ENCODE measurements around the gene ENO2. TPM values are rescaled to one million over a fixed set of nuclear protein-coding genes. Genes with fewer than 3 reads are reported as not detected.
A peak's percentile ranks its signal among the peaks of the same experiment; 100 is the strongest.

ENO2 gene
- total RNA-seq, 1 donor = 14.0 TPM

DNA sequence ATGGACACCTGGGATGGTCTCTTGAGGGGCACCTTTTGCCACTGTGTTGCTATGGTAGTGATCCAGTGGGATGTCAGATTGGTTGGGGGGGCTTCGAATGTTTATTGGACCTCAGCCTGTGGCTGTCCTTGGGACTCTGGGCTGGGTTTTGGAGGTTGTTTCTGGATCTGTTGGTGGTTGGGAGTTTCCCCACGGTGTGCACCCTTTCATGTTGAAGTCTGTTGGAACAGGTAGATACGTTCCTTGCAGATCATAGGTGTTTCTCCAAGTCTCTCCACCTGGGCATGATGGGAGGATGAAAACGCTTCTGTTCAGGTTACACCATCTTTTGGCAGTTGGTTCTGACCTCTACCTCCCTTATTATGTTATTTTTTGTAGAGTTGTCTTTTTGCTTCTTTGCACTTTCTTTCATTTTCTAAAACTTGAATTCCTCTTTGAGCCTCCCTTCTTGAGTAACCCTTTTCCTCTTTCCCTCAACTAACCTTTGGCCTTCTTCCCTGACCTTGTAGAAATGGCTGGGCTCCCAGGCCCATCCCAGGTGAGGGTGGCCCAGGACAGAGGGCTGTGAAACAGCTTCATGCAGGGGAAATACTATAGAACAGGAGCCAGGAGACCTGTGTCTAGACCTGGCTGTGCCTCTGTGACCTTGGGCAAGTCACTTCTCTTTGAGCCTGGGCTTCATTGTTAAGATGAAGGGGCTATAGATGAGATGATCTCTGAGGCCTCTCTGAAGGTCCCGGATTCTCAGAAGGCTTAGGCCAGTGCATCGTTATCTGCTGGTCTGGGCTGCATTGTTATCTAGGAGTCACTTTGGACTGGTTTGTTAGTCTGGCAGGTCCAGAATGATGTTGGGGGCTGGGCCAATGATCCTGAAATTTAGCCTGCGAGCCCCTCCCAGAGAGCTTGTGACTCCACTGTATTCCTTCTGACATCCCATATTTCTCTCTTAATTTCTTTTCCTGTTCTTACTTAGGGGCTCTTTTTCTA is 15.4 kb downstream of the ENO2 start:
- DNase-seq (ENCODE audit: low read depth in 2 of 3, low spot score in 2 of 3) = no peak

DNA sequence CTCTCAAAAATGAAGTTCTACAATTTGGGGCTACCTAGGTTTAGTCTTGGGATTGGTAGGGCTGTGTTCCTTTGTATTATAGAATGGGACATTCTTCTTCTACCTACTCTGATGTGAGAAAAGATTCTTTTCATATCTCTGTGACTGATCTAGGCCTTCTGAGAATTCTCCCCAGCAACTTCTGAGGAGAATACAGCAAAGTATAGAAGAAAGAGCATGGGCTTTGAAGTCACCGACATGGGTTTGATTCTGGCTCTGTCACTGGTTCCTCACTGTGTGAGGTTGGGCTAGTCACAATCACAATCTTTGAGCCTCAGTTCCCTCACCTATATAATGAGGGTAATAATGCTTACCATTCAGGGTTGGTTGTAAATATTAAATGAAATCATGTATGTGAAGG is 18.4 kb downstream of the ENO2 start:
- DNase-seq (ENCODE audit: low read depth in 2 of 3, low spot score in 2 of 3) = no peak

DNA sequence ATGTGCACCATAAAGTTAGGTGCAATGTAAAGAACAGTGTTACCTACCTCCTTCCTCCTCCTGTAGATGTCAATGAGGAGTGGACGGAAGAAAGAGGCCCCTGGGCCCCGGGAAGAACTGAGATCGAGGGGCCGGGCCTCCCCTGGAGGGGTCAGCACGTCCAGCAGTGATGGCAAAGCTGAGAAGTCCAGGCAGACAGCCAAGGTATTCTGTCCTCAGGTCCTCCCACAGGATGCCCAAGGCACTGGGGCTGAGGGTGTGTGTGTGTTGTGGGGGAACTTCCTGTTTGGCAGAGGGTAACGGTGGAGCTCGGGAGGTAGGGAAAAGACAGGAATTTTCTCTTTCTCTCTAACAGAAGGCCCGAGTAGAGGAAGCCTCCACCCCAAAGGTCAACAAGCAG is 19.7 kb downstream of the ENO2 start:
- DNase-seq (ENCODE audit: low read depth in 2 of 3, low spot score in 2 of 3) = no peak

- DNase-seq (ENCODE audit: low read depth in 2 of 3, low spot score in 2 of 3) = no peak
Observed at GRCh38 chr12:6935371-6936193, 21.2 kb downstream of the ENO2 start.

GRCh38 chr12:6936194-6936635 is 21.8 kb downstream of the ENO2 start:
- no peak for DNase-seq (ENCODE audit: low read depth in 2 of 3, low spot score in 2 of 3)

GRCh38 chr12:6936636-6937480 is 22.5 kb downstream of the ENO2 start:
- DNase-seq (ENCODE audit: low read depth in 2 of 3, low spot score in 2 of 3) = peak in 1 of 3 donors; percentile 67

- DNase-seq (ENCODE audit: low read depth in 2 of 3, low spot score in 2 of 3) = peak; percentile 93 to 97 (median 96)
Observed at GRCh38 chr12:6937481-6938352, 23.3 kb downstream of the ENO2 start.

GRCh38 chr12:6938353-6939190 is 24.2 kb downstream of the ENO2 start:
- no peak for DNase-seq (ENCODE audit: low read depth in 2 of 3, low spot score in 2 of 3)

DNA sequence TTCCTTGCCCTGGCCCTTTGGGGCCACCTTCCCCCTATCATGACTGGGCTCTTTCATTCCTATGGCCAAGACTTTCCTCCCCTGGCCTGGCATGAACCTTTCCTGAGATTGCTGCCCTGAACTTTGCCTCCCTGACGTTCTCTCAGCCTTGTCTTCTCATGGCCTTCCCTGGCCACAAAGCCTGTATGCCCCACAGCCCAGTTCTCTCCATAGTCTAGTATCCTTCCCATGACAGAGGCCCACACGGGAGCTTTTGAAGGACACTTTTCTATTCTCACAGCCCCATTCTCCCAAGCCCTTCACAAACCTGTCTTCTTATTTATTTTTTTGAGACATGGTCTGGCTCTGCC is 24.8 kb downstream of the ENO2 start:
- no peak for DNase-seq (ENCODE audit: low read depth in 2 of 3, low spot score in 2 of 3)

GRCh38 chr12:6941267-6941666 is 26.9 kb downstream of the ENO2 start:
- no peak for DNase-seq (ENCODE audit: low read depth in 2 of 3, low spot score in 2 of 3)

DNA sequence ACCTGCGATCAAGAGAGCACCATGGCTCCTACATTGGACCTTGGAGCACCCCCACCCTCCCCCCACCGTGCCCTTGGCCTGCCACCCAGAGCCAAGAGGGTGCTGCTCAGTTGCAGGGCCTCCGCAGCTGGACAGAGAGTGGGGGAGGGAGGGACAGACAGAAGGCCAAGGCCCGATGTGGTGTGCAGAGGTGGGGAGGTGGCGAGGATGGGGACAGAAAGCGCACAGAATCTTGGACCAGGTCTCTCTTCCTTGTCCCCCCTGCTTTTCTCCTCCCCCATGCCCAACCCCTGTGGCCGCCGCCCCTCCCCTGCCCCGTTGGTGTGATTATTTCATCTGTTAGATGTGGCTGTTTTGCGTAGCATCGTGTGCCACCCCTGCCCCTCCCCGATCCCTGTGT is 27.4 kb downstream of the ENO2 start:
- no peak for DNase-seq (ENCODE audit: low read depth in 2 of 3, low spot score in 2 of 3)

- DNase-seq (ENCODE audit: low read depth in 2 of 3, low spot score in 2 of 3) = no peak
Observed at GRCh38 chr12:6942331-6942665, 27.9 kb downstream of the ENO2 start.

- DNase-seq (ENCODE audit: low read depth in 2 of 3, low spot score in 2 of 3) = peak; percentile 77 to 96 (median 90)
Observed at GRCh38 chr12:6943389-6943721, 29.0 kb downstream of the ENO2 start.

GRCh38 chr12:6943722-6944380 is 29.5 kb downstream of the ENO2 start, which contains the start of the genes C12orf57 and RNU7-1:
C12orf57 (plus strand) TSS chr12:6944022; CDS start chr12:6944122, 100 bp downstream.
RNU7-1 (plus strand) TSS chr12:6943816.
- DNase-seq (ENCODE audit: low read depth in 2 of 3, low spot score in 2 of 3) = peak in 2 of 3 donors; percentile 81 to 89

GRCh38 chr12:6944381-6945186 is 30.2 kb downstream of the ENO2 start:
- peak; percentile 68 to 92 (median 88) for DNase-seq (ENCODE audit: low read depth in 2 of 3, low spot score in 2 of 3)

DNA sequence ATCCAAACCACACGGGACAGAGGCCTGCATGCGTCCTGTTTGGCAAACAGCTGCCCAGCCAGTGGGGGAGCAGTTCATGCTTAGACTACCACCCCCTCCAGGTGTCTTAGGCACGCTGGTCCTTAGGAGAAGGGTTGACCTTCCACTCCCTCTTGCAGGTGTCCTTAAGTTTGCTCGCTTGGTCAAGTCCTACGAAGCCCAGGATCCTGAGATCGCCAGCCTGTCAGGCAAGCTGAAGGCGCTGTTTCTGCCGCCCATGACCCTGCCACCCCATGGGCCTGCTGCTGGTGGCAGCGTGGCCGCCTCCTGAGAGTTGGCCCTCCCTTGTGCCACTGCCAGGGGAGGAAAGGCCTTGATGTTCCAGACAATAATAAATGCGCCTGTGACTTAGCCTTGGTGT is 31.2 kb downstream of the ENO2 start:
- DNase-seq (ENCODE audit: low read depth in 2 of 3, low spot score in 2 of 3) = no peak
